SHP77 (cell line): ENCODE measurements around the gene MYRFL.
"Not testable (repeated sequence)": the region's sequence is repeated elsewhere in the genome, so short reads cannot be mapped to it uniquely, and the experiment has no call there.

Experiments
- DNase-seq, 2 experiments: peaks; one replicate each; lab custom pipeline; 2025; lab: John Stamatoyannopoulos, UW

The MYRFL gene

DNA sequence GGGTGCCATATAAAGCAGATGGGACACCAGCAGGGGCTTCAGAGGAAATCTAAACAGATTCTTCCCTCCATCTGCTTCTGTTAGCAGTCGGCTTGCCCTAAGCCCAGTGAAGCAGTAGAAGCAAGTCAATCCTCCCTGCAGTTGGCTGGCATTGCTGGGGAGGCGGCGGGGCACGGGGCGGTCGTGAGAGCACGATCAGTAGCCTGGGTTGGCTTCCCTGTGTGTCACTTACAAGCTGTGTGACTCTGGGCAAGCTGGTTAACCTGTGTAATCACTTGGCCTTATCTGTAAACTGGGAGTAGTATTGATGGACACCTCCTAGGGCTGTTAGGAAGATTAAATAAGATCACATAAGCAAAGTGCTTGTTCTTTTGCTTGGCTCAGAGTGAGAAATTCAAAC lies 19.4 kb downstream of the MYRFL start:
- no peak for DNase-seq

DNA sequence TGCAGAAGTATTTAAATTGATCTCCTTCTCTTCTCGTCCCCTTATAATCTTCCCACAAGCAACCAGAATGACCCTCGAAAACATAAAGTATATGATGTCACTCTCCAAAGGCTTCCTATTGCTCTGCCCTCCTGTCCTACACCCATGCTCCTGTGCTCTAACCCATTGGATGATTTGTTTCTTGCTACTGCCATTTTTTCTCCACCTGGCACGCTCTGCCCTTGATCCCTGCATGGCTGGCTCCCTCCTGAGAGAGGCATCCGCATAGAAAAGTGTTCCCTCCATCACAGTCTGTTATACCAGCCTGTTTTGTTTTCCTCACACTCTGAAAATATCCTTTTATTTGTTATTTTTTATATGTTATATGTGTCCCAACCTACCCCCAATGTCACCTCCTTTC lies 19.8 kb downstream of the MYRFL start:
- DNase-seq, result no peak

DNA sequence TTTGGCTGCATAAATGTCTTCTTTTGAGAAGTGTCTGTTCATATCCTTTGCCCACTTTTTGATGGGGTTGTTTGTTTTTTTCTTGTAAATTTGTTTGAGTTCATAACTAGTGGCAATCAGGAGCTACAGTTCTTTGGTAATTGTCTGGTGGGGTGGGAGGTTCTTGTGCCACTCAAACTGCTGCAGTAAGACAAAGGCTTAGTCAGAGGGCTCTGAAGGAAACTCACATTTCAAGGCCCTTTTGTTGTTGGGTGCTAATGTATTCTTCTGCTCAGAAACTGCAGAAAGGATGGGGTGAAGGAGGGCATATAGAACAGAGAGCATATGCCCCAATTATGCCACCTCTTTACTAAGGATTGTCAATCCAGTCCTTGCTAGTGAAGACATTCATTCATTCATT lies 21.9 kb downstream of the MYRFL start:
- no peak for DNase-seq

DNA sequence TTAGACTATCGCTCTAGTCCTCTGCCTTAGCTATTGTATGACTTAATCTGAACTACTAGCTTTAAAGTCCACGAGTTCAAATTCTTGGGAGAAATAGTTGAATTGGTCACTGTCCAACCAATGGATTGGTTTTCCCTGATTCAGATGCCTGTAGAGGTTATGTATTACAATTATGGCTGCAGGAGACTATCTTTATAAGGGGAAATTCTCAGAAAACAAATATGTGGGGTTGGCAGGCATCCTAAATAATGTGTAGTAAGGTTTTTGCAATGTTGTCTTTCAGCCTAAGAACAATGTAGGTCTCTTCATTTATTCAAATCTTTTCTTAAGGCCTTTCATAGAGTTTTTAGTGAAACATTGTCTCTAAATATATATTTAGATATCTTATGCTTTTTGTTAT lies 26.9 kb downstream of the MYRFL start:
- no peak for DNase-seq

DNA sequence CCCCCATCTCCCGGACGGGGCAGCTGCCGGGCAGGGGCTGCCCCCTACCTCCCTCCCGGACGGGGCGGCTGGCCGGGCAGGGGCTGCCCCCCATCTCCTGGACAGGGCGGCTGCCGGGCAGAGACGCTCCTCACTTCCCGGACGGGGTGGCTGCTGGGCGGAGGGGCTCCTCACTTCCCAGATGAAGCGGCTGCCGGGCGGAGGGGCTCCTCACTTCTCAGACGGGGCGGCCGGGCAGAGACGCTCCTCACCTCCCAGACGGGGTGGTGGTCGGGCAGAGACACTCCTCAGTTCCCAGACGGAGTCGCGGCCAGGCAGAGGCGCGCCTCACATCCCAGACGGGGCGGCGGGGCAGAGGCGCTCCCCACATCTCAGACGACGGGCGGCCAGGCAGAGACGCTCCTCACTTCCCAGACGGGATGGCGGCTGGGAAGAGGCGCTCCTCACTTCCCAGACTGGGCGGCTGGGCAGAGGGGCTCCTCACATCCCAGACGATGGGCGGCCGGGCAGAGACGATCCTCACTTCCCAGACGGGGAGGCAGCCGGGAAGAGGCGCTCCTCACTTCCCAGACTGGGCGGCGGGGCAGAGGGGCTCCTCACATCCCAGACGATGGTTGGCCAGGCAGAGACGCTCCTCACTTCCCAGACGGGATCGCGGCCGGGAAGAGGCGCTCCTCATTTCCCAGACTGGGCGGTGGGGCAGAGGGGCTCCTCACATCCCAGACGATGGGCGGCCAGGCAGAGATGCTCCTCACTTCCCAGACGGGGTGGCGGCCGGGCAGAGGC lies 28.3 kb downstream of the MYRFL start:
- DNase-seq, result not testable (repeated sequence)

DNA sequence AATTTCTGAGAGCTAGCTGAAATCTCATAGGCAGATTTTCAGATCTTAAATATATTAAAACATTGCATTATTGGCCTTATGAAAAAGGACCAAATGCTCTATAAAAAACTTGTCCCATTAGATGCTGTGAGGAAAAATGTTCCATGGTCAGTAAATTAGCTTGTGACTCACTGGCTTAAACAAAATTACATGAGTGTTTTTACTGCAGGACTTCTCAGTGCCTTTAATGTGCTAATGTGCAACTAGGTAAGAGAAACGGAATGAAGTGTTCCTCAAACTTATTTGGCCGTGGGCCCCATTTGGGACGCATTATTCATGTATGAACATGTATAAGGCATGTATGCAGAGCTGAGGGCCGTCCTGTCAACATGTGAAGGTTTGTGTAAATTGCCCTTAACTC lies 41.7 kb downstream of the MYRFL start:
- no peak for DNase-seq

DNA sequence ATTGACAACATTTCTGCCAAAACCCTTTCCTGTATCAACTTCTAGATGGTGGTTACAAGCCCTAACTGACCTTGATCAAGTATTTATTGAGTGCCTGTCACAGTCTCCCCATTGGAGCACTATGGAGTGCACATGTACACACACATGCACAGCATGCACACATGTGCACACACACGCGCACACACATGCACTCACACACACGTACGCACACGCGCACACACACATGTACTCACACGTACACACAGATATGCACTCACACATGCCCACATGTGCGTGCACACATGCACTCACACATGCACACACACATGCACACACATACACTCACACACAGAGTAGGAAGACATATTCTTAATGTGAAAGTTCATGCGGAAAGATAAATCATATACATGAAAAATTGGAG lies 43.7 kb downstream of the MYRFL start:
- DNase-seq, result no peak

DNA sequence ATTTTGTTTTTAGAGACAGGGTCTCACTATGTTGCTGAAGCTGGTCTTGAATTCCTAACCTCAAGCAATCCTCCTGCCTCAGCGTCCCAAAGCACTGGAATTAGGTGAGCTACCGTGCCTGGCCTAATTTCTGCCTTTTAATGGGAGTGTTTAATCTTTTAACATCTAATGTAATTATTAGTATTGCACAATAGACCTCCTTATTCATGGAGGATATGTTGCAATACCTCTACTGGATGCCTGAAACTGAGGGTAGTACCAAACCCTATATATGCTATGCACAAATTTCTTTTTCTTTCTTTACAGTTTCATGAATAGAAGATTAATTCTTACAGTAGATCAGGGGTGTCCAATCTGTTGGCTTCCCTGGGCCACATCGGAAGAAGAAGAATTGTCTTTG lies 47.8 kb downstream of the MYRFL start:
- no peak for DNase-seq

DNA sequence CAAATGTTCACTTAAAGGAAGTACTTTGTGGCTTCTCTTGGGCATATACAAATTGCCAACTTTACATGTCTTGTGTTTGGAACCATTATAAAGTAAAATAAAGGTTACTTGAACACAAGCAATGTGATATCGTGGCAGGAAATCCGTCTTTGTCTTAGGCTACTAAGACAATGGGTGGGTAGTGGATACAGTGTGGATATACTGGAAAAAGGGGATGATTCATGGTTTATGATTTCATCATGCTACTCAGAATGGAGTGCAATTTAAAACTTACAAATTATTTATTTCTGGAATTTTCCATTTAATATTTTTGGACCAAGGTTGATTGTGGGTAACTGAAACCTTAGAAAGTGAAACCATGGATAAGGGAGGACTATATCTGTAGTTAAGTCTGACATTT lies 48.4 kb downstream of the MYRFL start:
- no peak for DNase-seq

DNA sequence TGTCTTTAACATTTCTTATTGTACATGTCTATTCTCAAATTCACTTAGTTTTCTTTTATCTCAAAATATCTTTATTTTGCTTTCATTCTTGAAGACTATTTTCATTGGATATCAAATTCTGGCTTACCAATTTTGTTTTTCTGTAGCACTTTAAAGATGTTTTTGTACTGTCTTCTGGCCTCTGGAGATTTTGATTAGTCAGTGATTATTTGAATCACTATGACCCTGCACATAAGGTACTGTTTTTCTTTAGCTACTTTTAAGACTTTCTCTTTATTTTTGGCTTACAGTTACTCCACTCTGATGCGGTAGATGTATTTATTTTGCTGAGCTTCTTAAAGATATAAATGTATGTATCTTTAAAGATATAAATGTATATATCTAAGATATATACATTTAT lies 49.6 kb downstream of the MYRFL start:
- no peak for DNase-seq

DNA sequence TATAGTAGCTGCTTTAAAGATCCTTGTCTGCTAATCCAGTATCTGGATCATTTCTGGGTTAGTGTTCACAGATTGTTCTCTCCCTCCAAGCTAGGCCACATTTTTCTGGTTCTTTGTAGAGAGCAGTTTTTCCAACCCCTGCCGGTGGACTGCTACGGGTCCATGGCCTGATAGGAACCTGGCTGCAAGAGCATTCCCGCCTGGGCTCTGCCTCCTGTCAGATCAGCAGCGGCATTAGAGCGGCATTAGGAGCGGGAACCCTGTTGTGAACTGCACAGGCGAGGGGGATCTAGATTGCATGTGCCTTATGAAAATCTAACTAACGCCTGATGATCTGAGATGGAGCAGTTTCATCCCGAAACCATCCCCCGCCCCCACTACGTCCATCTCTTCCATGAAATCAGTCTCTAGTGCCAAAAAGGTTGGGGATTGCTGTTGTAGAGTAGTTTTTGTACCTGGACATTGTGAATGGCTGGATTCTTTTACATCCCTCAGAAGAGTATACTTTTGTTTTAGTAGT lies 50.4 kb downstream of the MYRFL start:
- DNase-seq, result no peak

DNA sequence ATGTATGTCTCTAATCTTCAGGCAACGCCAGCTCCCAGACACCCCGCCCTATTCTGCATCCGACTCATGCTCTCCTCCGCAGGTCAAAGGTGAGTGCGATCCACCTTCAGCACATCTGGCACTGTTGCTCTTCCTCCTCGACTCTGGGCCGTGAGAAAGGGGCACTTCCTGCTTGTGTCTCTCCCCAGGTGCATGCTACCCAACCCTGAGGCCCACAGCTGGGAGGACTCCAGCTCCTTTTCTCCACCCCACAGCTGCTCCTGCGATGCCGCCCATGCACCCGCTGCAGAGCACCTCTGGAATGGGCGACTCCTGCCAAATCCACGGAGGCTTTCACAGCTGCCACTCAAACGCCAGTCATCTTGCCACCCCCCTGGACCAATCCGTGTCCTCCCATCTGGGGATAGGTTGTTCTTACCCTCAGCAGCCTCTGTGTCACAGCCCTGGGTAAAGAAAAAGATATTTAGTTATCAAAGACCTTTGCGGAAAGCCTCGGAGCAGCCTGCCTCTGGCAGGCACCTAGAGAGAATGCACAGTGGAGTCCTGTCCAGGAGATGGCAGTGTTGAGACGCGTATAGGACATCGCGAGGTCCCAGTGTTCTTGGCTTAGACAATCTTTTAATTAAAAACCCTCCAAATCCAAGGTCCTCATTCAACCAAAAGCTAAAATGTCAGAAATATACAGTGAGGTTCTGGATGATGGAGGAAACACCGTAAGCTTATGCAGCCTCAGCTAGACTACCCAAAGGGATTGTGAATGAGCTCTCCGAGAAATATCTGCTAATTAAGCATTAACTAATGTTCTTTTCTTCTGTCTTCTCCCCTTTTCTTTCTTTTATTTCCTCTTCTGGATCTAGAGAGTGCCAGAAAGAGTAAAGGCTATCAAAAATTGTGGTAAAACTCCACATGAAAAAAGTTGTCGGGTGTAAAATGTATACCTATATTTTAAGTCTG lies 54.3 kb downstream of the MYRFL start:
- DNase-seq, result peak; percentile 43 to 66

DNA sequence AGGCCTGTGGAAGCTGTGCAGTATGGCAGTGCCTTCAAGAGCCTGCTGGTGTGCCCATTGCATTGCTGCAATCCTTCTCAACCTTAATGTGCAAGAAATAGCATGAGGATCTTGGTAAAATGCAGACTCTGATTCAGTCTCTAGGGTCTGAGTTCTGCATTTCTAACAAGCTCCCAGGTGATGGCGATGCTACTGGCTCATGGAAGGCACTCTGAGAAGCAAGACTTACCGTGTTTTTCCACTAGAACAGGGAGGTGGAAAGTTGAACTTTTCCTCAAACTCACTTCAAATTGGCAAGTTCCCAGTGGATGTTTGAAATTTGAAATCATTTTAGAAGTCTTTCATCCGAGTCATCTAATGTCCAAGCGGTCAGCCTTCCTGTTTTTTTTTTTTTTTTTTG lies 55.5 kb downstream of the MYRFL start:
- DNase-seq, result no peak

DNA sequence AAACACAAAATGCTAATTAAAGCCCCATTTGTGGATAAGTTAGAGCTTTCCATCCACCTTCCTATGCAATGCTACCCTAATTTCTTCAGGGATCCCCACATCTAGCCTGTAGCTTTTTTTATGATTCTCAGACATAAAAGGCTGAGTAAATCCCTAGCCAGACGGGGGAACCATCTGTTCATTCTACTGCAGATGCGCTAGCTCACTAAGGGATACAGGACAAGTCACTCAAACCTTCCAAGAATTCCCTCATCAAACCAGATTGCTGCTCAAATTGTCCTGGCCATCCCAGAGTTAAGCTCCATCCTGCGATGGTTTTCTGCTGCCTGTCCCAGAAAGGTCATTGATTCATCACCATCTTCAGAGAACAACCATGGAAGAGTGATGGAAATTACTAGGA lies 56.7 kb downstream of the MYRFL start:
- no peak for DNase-seq

DNA sequence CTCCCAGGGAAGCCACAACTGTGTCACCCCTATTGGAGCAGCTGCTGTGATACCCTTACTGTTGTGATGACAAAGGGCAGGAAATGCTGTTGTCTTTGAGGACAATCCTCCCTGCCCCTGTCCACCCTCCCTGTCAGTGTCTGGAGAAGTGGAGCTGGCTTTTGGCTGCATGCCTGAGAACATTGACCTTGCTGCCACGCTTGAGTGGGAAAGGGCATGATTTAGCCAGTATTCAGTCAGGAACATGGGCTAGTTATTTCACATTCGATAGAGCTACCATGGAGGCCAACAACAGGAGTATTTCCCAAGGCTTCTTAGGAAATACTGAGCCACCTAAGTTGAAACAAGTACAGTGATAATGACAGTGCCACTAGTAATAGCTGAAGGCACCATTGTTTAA lies 59.4 kb downstream of the MYRFL start:
- peak; percentile 43 to 67 for DNase-seq

DNA sequence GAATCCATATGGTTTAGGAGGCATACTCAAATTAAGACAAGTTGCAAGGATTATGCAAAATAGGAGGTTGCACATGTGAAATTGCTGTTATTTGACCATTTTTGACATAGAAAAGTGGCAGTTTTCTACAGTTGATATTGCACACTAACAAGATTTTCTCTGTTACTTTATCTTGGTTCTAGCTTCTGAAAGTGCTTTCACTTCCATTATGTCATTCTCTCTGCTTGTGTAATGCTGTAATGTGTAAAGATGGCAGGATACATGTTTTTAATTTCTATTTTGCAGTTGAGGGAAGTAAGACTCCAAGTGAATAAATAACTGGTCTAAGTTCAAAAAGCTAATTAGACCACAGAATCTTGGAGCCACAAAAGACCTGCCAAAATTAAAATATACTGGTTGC lies 60.6 kb downstream of the MYRFL start:
- DNase-seq, result no peak

DNA sequence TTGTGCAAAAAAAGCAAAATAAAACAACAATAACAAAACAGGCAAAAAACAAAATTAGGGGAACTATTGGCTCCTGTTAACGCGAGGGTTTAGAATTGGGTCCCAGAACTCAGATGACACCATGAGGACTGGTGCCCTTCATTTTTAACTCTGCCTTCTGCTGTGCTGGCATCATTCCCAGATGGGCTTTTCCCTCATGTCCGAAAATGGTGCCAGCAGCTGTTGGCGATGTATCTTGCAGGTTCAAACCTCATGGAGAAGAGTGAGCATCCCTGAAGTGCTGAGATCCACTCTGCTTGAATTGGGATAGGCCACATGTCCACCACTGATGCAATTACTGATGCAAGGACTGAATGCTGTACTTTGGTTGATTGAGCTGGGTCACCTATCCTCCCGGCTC lies 61.1 kb downstream of the MYRFL start:
- peak in 1 of 2 experiments; percentile 10 for DNase-seq

DNA sequence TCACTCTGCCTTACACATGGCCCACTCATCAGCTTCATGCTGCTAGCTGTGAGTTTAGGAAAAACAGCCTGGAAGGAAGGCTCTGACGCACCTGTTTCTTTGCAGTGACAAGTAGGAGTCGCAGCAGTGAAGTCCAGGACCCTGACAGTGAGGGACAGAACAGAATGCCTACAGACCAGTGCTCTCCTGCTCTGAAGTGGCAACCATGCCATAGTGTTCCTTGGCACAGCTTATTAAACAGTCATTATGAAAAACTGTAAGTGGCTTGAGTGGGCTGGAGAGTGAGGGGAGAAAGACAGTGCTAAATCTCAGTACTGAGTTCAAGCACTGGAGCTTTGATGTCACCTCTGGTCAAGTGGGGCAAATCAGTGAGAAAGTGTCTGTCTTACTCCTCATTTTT lies 61.7 kb downstream of the MYRFL start:
- no peak for DNase-seq

DNA sequence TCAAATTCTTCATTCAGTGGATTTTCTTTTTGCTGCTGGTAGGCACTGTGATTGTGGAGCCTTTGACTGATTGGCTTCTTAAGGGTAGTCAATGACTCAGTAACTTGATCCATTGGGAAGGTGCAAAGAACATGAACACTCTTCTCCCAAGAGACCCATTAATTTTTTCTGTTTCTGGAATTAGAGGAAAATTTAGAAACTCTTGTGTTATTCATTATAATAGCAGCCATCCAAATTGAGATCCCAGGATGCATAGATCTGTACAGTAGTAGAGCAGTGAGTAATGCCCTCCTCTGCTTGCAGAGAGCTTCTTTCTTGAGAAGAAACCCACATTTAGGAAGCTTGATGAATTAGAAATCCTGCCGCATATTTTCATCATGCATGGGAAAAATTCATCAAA lies 63.9 kb downstream of the MYRFL start:
- no peak for DNase-seq

DNA sequence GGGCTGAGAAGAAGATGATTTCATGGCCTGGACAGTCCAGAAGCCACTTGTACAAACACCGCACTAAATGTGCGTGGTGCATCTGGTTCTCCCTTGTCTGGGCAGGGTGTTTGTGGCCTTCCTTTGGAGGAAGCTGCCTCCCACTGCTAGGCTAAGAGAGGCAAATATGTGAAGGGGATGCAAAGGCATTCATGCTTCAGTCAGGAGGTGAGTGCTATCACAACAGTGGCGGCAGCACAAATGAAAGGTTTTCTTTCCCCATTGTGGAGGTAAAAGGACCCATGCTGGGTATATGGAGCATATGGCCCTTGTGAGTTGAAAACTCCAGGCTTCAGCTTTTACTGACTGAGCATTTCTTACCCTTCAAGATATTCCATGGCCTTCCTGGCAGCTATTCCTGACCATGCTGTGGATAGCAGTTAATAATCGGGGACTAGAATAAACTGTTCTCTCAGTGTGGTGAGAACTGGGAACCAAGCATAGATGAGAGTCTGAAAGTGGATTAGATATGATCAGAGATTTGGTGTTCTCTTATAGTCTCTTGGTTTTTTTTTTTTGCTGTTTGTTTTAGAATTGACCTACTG lies 69.9 kb downstream of the MYRFL start:
- DNase-seq, result no peak

DNA sequence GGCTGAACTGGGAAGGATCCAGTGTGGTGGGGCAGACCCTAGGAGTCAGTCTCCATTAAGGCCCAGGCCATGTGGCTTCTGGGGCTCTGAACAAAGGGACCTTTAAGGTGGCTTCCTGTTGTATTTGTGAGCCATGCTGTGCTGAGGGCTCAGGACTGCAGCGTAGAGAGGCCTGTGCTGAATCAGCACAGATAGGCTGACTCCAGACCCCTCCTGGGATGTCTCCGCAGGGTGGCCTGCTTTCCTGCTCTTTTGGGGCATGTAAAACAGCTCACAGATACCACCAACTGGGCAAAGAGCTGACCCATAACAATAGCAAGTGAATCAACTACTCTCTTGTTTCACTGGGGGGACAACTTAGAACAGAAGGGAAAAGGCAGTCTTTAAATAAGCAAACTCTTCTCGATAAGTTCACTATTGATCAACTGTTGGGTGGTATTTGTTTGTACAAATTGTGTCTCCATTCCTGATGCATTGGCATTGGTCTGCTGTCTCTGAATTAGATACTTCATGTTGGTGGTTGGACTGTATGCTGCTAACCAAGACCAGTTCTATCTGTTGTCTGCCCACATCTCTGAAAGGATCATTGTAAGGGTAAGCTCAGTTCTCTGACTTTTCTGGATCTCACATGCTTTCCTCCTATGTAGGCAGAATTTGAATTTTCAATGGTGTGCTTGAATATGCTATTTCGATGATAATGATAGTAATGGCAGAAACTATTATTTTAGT lies 71.8 kb downstream of the MYRFL start:
- no peak for DNase-seq

DNA sequence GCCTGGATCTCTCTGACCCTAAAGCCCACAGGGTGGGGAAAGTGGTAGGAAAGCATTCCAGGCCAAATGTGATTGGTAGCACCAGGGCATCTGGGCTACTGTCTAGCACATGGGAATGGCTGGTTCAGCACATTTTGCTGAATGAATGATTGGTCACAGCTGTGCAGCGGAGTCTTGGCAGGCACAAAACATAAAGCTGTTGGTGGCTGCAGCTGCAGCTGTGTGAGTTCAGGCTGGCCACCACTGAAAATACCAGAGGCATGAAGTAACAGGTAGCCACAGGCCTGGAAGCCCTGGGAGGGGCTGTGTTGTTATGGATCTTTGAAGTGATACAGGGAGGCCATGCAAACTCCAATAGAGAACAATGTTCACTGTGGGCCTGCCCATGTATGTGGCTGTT lies 72.7 kb downstream of the MYRFL start:
- no peak for DNase-seq
